Measurements from ENCODE around the gene PARP4.

GRCh38 chr13:24557081-24557480, 44.5 kb upstream of the PARP4 start:
- TF ChIP-seq, protein P1, sequence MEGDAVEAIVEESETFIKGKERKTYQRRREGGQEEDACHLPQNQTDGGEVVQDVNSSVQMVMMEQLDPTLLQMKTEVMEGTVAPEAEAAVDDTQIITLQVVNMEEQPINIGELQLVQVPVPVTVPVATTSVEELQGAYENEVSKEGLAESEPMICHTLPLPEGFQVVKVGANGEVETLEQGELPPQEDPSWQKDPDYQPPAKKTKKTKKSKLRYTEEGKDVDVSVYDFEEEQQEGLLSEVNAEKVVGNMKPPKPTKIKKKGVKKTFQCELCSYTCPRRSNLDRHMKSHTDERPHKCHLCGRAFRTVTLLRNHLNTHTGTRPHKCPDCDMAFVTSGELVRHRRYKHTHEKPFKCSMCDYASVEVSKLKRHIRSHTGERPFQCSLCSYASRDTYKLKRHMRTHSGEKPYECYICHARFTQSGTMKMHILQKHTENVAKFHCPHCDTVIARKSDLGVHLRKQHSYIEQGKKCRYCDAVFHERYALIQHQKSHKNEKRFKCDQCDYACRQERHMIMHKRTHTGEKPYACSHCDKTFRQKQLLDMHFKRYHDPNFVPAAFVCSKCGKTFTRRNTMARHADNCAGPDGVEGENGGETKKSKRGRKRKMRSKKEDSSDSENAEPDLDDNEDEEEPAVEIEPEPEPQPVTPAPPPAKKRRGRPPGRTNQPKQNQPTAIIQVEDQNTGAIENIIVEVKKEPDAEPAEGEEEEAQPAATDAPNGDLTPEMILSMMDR (IDR thresholded peaks at IDR 0.05; ENCODE audit: poor library complexity, severe bottlenecking), result no peak
- TF ChIP-seq POLR2AphosphoS5 (IDR thresholded peaks at IDR 0.05) (no peak), SMC3 (conservative IDR thresholded peaks at IDR 0.05; ENCODE audit: poor library complexity) (no peak)

Measured in neural cell (in vitro differentiated cells).